Measurements from ENCODE around the gene TEKTIP1. TPM values are rescaled to one million over a fixed set of nuclear protein-coding genes. Genes with fewer than 3 reads are reported as not detected.

TEKTIP1 gene
- total RNA-seq, 1 donor from 2014 or later, result 0.73 TPM

- peaks cover 22% of the 10 kb centered on the region for H3K36me3 Mint-ChIP-seq (ENCODE audit: unreplicated experiment)
- H3K27me3 Mint-ChIP-seq (ENCODE audit: unreplicated experiment), result no peaks in the 10 kb centered on the region
- no peak overlapping the region for H3K4me3 Mint-ChIP-seq (ENCODE audit: unreplicated experiment)
- H3K4me1 Mint-ChIP-seq (ENCODE audit: unreplicated experiment), result peaks cover 2% of the 10 kb centered on the region
- no peak for TF ChIP-seq CTCF (IDR thresholded peaks at IDR 0.05)
- H3K9me3 Mint-ChIP-seq (ENCODE audit: unreplicated experiment), result no peaks in the 10 kb centered on the region
- DNase-seq (ENCODE audit: extremely low spot score, unreplicated experiment), result no peak
- H3K27ac Mint-ChIP-seq (ENCODE audit: unreplicated experiment), result no peak overlapping the region
Measured at GRCh38 chr19:3532154-3532786, 6.7 kb upstream of the TEKTIP1 start.

DNA sequence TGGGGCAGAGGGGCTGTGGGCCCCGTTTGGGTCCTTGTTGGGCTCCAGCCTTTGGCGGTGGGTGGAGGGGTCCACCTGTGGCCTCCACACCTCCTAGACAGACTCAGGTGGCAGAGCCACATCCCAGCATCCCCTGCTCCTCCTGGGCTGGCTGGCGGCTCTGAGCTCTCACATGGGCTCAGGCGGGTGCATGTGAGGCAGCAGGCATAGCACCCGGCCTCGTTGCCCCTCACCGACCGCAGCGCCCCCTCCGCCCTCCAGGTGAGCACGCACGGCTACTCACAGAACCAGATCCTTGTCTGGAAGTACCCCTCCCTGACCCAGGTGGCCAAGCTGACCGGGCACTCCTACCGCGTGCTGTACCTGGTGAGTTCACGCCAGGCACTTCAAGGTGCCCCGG lies 5.9 kb upstream of the TEKTIP1 start:
- Mint-ChIP-seq H3K27ac (ENCODE audit: unreplicated experiment) (no peak overlapping the region), H3K4me3 (ENCODE audit: unreplicated experiment) (no peak overlapping the region), H3K27me3 (ENCODE audit: unreplicated experiment) (no peaks in the 10 kb centered on the region), H3K36me3 (ENCODE audit: unreplicated experiment) (peaks cover 22% of the 10 kb centered on the region), H3K9me3 (ENCODE audit: unreplicated experiment) (no peaks in the 10 kb centered on the region), H3K4me1 (ENCODE audit: unreplicated experiment) (peaks cover 4% of the 10 kb centered on the region)
- TF ChIP-seq CTCF (IDR thresholded peaks at IDR 0.05), result no peak
- DNase-seq (ENCODE audit: extremely low spot score, unreplicated experiment), result no peak

DNA sequence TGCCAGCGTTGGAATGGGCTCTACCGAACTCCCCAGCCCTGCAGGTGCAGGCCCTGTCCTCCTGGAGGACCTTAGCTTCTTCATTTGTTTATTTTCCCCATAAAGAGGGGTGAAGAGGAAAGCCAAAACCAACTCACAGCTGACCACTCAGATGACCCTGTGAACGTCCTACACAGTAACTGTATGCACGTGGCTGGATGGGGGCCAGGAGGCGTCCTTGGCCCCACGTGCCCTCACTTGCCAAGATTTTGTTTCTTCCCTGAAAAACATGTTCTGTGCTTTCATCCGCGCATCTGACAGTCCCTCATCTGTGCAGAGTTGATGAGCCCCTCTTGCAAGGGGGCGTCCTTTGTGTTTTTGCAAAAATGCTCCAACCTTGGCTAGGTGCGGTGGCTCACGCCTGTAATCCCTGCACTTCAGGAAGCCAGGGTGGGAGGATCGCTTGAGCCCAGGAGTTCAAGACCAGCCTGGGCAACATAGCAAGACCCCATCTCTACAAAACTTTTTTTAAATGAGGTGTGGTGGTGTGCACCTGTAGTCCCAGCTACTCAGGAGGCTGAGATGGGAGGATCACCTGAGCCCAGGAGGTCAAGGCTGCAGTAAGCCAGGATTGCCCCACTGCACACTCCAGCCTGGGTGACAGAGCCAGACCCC lies 5.3 kb upstream of the TEKTIP1 start:
- Mint-ChIP-seq H3K4me1 (ENCODE audit: unreplicated experiment) (peaks cover 4% of the 10 kb centered on the region), H3K27me3 (ENCODE audit: unreplicated experiment) (no peaks in the 10 kb centered on the region), H3K9me3 (ENCODE audit: unreplicated experiment) (no peaks in the 10 kb centered on the region), H3K4me3 (ENCODE audit: unreplicated experiment) (no peak overlapping the region), H3K27ac (ENCODE audit: unreplicated experiment) (no peak overlapping the region), H3K36me3 (ENCODE audit: unreplicated experiment) (peaks cover 22% of the 10 kb centered on the region)
- DNase-seq (ENCODE audit: extremely low spot score, unreplicated experiment), result no peak
- TF ChIP-seq CTCF (IDR thresholded peaks at IDR 0.05), result no peak

DNA sequence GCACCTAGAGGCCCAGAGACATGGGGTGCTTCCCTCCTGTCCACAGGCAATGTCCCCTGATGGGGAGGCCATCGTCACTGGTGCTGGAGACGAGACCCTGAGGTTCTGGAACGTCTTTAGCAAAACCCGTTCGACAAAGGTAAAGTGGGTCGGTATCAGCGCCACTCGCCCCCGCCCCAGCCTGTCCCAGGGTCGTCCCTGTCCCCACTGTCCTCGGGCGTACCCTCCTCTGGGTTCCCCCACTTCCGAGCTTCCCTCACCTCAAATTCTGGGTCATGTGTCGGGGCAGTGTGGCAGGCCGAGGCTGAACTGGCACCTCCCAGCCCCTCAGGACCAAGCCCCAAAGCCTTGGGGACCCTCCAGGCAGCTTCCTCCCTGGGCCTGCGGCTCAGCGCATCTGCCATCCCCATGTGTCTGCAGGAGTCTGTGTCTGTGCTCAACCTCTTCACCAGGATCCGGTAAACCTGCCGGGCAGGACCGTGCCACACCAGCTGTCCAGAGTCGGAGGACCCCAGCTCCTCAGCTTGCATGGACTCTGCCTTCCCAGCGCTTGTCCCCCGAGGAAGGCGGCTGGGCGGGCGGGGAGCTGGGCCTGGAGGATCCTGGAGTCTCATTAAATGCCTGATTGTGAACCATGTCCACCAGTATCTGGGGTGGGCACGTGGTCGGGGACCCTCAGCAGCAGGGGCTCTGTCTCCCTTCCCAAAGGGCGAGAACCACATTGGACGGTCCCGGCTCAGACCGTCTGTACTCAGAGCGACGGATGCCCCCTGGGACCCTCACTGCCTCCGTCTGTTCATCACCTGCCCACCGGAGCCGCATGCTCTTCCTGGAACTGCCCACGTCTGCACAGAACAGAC lies 4.4 kb upstream of the TEKTIP1 start:
- no peak for TF ChIP-seq CTCF (IDR thresholded peaks at IDR 0.05)
- Mint-ChIP-seq H3K27ac (ENCODE audit: unreplicated experiment) (no peak overlapping the region), H3K27me3 (ENCODE audit: unreplicated experiment) (no peaks in the 10 kb centered on the region), H3K4me3 (ENCODE audit: unreplicated experiment) (no peak overlapping the region), H3K9me3 (ENCODE audit: unreplicated experiment) (no peaks in the 10 kb centered on the region), H3K36me3 (ENCODE audit: unreplicated experiment) (peaks cover 27% of the 10 kb centered on the region), H3K4me1 (ENCODE audit: unreplicated experiment) (peaks cover 9% of the 10 kb centered on the region)
- DNase-seq (ENCODE audit: extremely low spot score, unreplicated experiment), result peak; percentile 84

- Mint-ChIP-seq H3K27ac (ENCODE audit: unreplicated experiment) (no peak overlapping the region), H3K4me1 (ENCODE audit: unreplicated experiment) (peaks cover 9% of the 10 kb centered on the region), H3K9me3 (ENCODE audit: unreplicated experiment) (no peaks in the 10 kb centered on the region), H3K27me3 (ENCODE audit: unreplicated experiment) (no peaks in the 10 kb centered on the region), H3K4me3 (ENCODE audit: unreplicated experiment) (no peak overlapping the region), H3K36me3 (ENCODE audit: unreplicated experiment) (peaks cover 29% of the 10 kb centered on the region)
- no peak for TF ChIP-seq CTCF (IDR thresholded peaks at IDR 0.05)
- DNase-seq (ENCODE audit: extremely low spot score, unreplicated experiment), result no peak
Measured at GRCh38 chr19:3535235-3535535, 3.8 kb upstream of the TEKTIP1 start.

Data from osteocyte (in vitro differentiated cells).